HG03354 (cell line): ENCODE results near the gene NOG.

Source experiments
- ATAC-seq: cut with Tn5 transposase; IDR thresholded peaks from one replicate; pipeline ENCODE4 v1.9.1; 2021; ENCODE audit warnings: mild to moderate bottlenecking; ENCODE audit not compliant: unreplicated experiment, poor library complexity, severe bottlenecking

NOG gene

GRCh38 chr17:56629531-56630075 lies 36.1 kb downstream of the NOG start:
- ATAC-seq = no peak

DNA sequence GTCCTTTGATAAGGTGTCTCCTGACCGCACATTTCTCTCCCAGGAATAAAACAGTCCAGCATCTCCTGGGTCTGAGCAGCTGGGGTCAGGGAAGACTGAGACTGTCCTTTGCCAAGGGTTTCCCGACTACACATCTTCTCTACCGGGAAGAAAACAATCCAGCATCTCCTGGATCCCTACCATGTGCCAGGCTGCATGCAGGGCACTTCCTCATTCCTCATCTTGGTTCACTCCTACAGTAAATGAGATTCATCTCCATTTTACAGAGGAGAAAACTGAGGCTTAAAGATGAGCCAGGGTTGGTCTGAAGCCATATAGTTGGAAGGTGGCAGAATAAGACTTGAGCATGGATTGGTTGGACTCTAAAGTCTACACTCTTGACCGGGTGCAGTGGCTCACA lies 36.7 kb downstream of the NOG start:
- no peak for ATAC-seq

DNA sequence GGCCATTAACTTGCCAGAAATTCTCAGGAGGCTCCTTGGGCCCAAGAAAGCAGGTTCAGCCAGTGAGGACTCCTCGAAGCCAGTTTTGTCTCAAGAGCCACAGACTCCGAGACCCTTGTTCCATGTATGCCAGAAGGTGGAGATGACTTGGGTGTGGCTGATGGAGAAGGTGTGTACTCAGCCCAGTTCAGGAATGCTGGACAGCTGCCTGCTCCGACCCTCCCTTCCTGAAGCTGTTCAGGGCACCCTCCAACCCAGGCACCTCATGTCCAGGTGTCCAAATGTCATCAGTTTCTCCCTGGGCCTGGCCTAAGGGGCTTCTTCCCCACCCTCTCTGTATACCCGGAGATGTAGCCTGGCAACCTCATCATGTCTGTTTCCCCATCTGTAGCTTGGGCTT lies 40.2 kb downstream of the NOG start:
- no peak for ATAC-seq

DNA sequence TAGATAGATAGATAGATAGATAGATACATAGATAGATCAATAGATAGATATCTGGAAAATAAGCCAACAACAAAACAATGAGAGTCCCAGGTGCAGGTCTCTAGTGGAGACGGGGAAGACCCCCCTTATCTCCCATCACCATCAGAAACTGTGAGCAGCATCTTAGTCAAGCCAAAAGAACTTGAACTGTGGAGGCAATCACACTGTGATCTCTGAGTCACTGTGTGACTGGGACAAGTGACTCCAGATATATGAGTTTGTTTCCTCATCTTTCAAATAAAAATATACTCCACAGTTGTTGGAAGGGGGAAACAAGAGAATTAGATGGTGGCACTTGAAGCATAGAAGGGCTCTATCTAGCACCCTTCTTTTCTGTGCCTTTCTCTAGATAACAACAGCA lies 42.1 kb downstream of the NOG start:
- ATAC-seq = no peak

DNA sequence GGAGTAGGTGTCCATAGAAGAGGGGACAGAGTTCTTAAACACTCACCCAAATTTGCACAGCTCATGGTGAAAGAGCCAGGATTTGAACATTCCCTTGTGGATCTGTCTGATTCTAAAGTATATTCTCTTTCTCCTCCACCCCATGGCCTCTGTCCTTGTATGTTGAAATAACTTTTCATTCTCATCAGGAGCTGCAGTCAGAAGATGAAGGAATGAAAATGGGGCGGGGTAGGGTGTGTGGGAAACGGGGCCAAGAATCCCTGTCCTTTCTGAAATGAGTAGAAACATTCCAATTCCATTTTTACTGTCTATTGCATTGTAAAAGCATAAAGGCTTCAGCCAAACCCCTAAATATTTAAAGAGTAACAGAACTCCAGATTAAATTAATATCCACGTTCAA lies 42.8 kb downstream of the NOG start:
- ATAC-seq = no peak

GRCh38 chr17:56637254-56637653 lies 43.8 kb downstream of the NOG start:
- ATAC-seq = no peak

- no peak for ATAC-seq
These were observed 45.1 kb downstream of the NOG start for GRCh38 chr17:56638591-56639051.

- ATAC-seq = no peak
These were observed 46.0 kb downstream of the NOG start for GRCh38 chr17:56639517-56639916.

- no peak for ATAC-seq
These were observed 46.6 kb downstream of the NOG start for GRCh38 chr17:56640116-56640515.

DNA sequence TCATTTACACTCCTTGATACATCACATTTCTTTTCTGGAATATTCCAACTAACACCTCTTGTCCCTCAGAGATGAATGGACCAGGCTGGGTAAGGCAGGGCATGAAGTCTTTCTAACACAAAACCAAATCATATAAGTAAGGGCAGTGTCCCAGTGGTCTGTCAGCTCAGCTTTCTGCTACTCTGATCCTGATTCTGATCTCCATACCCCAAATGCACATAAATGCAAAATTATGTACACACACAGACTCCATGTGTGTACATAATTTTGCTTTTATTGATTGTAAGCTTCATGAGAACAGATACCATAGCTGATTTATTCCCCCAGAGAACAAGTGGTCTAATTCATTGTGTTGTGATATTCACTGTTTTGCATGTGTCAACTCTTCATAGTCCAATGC lies 47.9 kb downstream of the NOG start:
- ATAC-seq = no peak

- ATAC-seq = no peak
These were observed 48.4 kb downstream of the NOG start for GRCh38 chr17:56641894-56642293.

- ATAC-seq = no peak
These were observed 48.9 kb downstream of the NOG start for GRCh38 chr17:56642424-56642823.
